Spleen (tissue), 7 donors: ENCODE results near the gene AK9.

Experiments used
- CTCF ChIP-seq, 11 experiments: fragments of 200-600 bp in 7 of 11; fragments of 450-650 bp in 4 of 11; sonication (generic) in 4 of 11; IDR thresholded peaks in 8 of 11; conservative IDR thresholded peaks in 3 of 11; 1 replicate in 7 of 11; 2 replicates in 4 of 11; pipeline versions ENCODE4 v1.4.0 to v1.8.0; 2016 to 2021; ENCODE audit warnings: antibody characterized with exemption in 11 of 11, inconsistent platforms in 4 of 11, mild to moderate bottlenecking in 1 of 11
- POLR2A ChIP-seq, 3 donors: fragments of 450-650 bp; IDR thresholded peaks; one replicate each; pipeline ENCODE4 v1.5.1; 2017; ENCODE audit warnings: antibody characterized with exemption in 3 of 3, mild to moderate bottlenecking in 1 of 3
- POLR2AphosphoS5 ChIP-seq, 3 donors: sonication (generic); formaldehyde crosslinking; IDR thresholded peaks; one replicate each; pipeline ENCODE4 v1.5.1; 2017; ENCODE audit warnings: antibody characterized with exemption in 3 of 3
- donor health status: DM: no; HTN: no; CAD: no; lungs with moderate emphysema.
- donor health status: DM: no; HTN: no; CAD: no.
- donor health status: DM: no; HTN: no; CAD: no.

- TF ChIP-seq CTCF (IDR thresholded peaks at IDR 0.05 in 8 of 11, conservative IDR thresholded peaks at IDR 0.05 in 3 of 11) (no peak), POLR2A (IDR thresholded peaks at IDR 0.05) (no peak), POLR2AphosphoS5 (IDR thresholded peaks at IDR 0.05) (no peak)
Measured at GRCh38 chr6:109702791-109703190, 11.8 kb upstream of the AK9 start.
